GM12878 (cell line): ENCODE data around the gene CNDP2. TPM values are rescaled to one million over a fixed set of nuclear protein-coding genes. Genes with fewer than 3 reads are reported as not detected.

ENCODE experiments used
- ATAC-seq: fragments of 200-7000 bp; cut with Tn5 transposase; 3 replicates; pipeline ENCODE4 v1.9.1; 2020; ENCODE audit warnings: mild to moderate bottlenecking, moderate library complexity
- BruUV-seq: library from RNA; stranded (reverse); fragments of 400-500 nt; replicated peaks from 2 replicates; lab custom pipeline; 2021; lab: Mats Ljungman, UMichigan
- CTCF ChIA-PET: fragments of 300-600 bp; sonication (Branson Sonifier 250); formaldehyde crosslinking; extraction: SDS; loops from one replicate; lab custom pipeline; 2021; ENCODE audit warnings: inconsistent platforms; lab: Yijun Ruan, JAX
- POLR2A ChIA-PET: fragments of 350-600 bp; formaldehyde crosslinking; extraction: SDS; loops from one replicate; lab custom pipeline; 2021; ENCODE audit warnings: inconsistent platforms; lab: Charles Lee
- RAD21 ChIA-PET: fragments of 300-600 bp; sonication (Branson Sonifier 250); formaldehyde crosslinking; loops from one replicate; lab custom pipeline; 2023; ENCODE audit warnings: antibody characterized with exemption; ENCODE audit not compliant: unreplicated experiment; lab: Charles Lee
- SMC1A ChIA-PET: fragments of 300-600 bp; sonication (Branson Sonifier 250); formaldehyde crosslinking; loops from one replicate; lab custom pipeline; 2023; ENCODE audit not compliant: unreplicated experiment, uncharacterized antibody; lab: Charles Lee
- DNase-seq: peaks from one replicate; pipeline ENCODE4 v3.0.0-alpha.2; 2011; ENCODE audit warnings: low read depth, low spot score
- FAIRE-seq: peaks from 3 replicates; lab custom pipeline; 2011; peaks lifted over from hg19 to GRCh38; lab: Jason Lieb, UNC
- H2AFZ ChIP-seq: 2 replicates; pipeline ENCODE4 v1.6.0; 2011; ENCODE audit warnings: low read depth, low read length, control low read depth; ENCODE audit not compliant: control insufficient read depth
- H3K27ac ChIP-seq: 2 replicates; pipeline ENCODE4 v1.5.1; 2011; ENCODE audit warnings: control low read depth; ENCODE audit not compliant: control insufficient read depth, insufficient read depth
- H3K27me3 ChIP-seq, 2 experiments: replicated peaks in 1 of 2; 2 replicates each; pipeline versions ENCODE4 v1.6.0 to v1.6.1; 2011; ENCODE audit warnings: low read length in 1 of 2; ENCODE audit not compliant: control insufficient read depth in 2 of 2, insufficient read depth in 2 of 2
- H3K36me3 ChIP-seq, 2 experiments: 2 replicates each; pipeline ENCODE4 v1.5.1; 2011; ENCODE audit warnings: low read length in 1 of 2; ENCODE audit not compliant: control insufficient read depth in 2 of 2, insufficient read depth in 2 of 2
- H3K4me1 ChIP-seq: 2 replicates; pipeline ENCODE4 v1.6.1; 2011; ENCODE audit warnings: mild to moderate bottlenecking, low read length, moderate library complexity, mixed read lengths; ENCODE audit not compliant: control insufficient read depth, insufficient read depth
- H3K4me2 ChIP-seq: 2 replicates; pipeline ENCODE4 v1.6.0; 2011; ENCODE audit warnings: control low read depth; ENCODE audit not compliant: control insufficient read depth, insufficient read depth
- H3K4me3 ChIP-seq: fragments of 200-600 bp; sonication (generic); 2 replicates; pipeline ENCODE4 v1.5.1; 2016
- H3K79me2 ChIP-seq: 2 replicates; pipeline ENCODE4 v1.6.0; 2011; ENCODE audit warnings: low read length; ENCODE audit not compliant: control insufficient read depth, insufficient read depth
- H3K9ac ChIP-seq: 2 replicates; pipeline ENCODE4 v1.8.0; 2011; ENCODE audit warnings: low read length, control low read depth, mixed read lengths; ENCODE audit not compliant: control insufficient read depth, insufficient read depth
- H3K9me3 ChIP-seq: replicated peaks from 3 replicates; pipeline ENCODE4 v1.5.1; 2011; ENCODE audit warnings: mild to moderate bottlenecking, low read length; ENCODE audit not compliant: control insufficient read depth, insufficient read depth
- H4K20me1 ChIP-seq: 2 replicates; pipeline ENCODE4 v1.6.0; 2011; ENCODE audit not compliant: control insufficient read depth, insufficient read depth
- CHD1 ChIP-seq: IDR thresholded peaks from 2 replicates; pipeline ENCODE4 v1.6.1; 2012; ENCODE audit warnings: low read depth, low read length, improper control_type of control experiment
- E2F4 ChIP-seq: IDR thresholded peaks from 2 replicates; pipeline ENCODE4 v1.6.1; 2012; ENCODE audit warnings: low read depth, low read length, improper control_type of control experiment
- EZH2 ChIP-seq: IDR thresholded peaks from 2 replicates; pipeline ENCODE4 v1.6.1; 2012; ENCODE audit warnings: low read depth, mild to moderate bottlenecking, control low read depth, inconsistent platforms, low read length, borderline replicate concordance; ENCODE audit not compliant: control insufficient read depth
- GATAD2B ChIP-seq: fragments of 450-650 bp; conservative IDR thresholded peaks from 2 replicates; pipeline ENCODE4 v1.6.1; 2017; ENCODE audit warnings: low read depth, mild to moderate bottlenecking, moderate library complexity
- HDAC6 ChIP-seq: fragments of 200-600 bp; sonication (generic); IDR thresholded peaks from one replicate; pipeline ENCODE4 v1.8.0; 2017; ENCODE audit warnings: antibody characterized with exemption; ENCODE audit not compliant: unreplicated experiment
- MAX ChIP-seq: IDR thresholded peaks from 2 replicates; pipeline ENCODE4 v1.6.1; 2012; ENCODE audit warnings: low read depth, low read length, improper control_type of control experiment
- MEF2B ChIP-seq: fragments of 450-650 bp; IDR thresholded peaks from 2 replicates; pipeline ENCODE4 v1.6.1; 2018; ENCODE audit warnings: mild to moderate bottlenecking, moderate library complexity; ENCODE audit not compliant: partially characterized antibody, poor library complexity, severe bottlenecking
- NKRF ChIP-seq: fragments of 450-650 bp; conservative IDR thresholded peaks from 2 replicates; pipeline ENCODE4 v1.6.1; 2017; ENCODE audit warnings: mild to moderate bottlenecking, moderate library complexity
- NR2C1 ChIP-seq: fragments of 450-650 bp; IDR thresholded peaks from 2 replicates; pipeline ENCODE4 v1.6.1; 2017; ENCODE audit warnings: antibody characterized with exemption, mild to moderate bottlenecking, moderate library complexity
- PKNOX1 ChIP-seq: fragments of 450-650 bp; IDR thresholded peaks from 2 replicates; pipeline ENCODE4 v1.6.1; 2016; ENCODE audit warnings: mild to moderate bottlenecking
- RAD21 ChIP-seq: IDR thresholded peaks from 2 replicates; pipeline ENCODE4 v1.6.1; 2011; ENCODE audit warnings: mild to moderate bottlenecking, low read depth, low read length, moderate library complexity; ENCODE audit not compliant: insufficient read depth
- SMC3 ChIP-seq: IDR thresholded peaks from 2 replicates; pipeline ENCODE4 v1.6.1; 2011; ENCODE audit warnings: low read length, improper control_type of control experiment, borderline replicate concordance
- WRNIP1 ChIP-seq: IDR thresholded peaks from 2 replicates; pipeline ENCODE4 v1.6.1; 2011; ENCODE audit warnings: low read depth, low read length, improper control_type of control experiment, borderline replicate concordance
- ZNF592 ChIP-seq: fragments of 450-650 bp; IDR thresholded peaks from 2 replicates; pipeline ENCODE4 v1.6.1; 2017; ENCODE audit warnings: mild to moderate bottlenecking, moderate library complexity
- WGBS: methylation state at CpG from one replicate; pipeline ENCODE4 v1.1.6; 2016; ENCODE audit warnings: low lambda C conversion rate; ENCODE audit not compliant: insufficient replicate concordance, insufficient coverage; ENCODE audit errors: missing lambda C conversion rate; 5-methylcytosine and 5-hydroxymethylcytosine counted together
- in situ Hi-C: fragments of 300-500 bp; cut with MboI; formaldehyde crosslinking; loops from 9 replicates; pipeline ENCODE4 v1.14.3; 2018; ENCODE audit warnings: mixed read lengths
- intact Hi-C: fragments of 100-400 bp; cut with micrococcal nuclease; formaldehyde crosslinking; loops from one replicate; pipeline ENCODE4 v1.14.2; 2022; ENCODE audit not compliant: unreplicated experiment
- polyA plus RNA-seq, 11 experiments: library from polyadenylated mRNA; depleted of rRNA in 4 of 11; unstranded in 6 of 11; stranded (reverse) in 5 of 11; fragments of >200 nt; fragmentation: Nextera tagmentation in 4 of 11; fragmentation: Illumina TruSeq in 1 of 11; extraction: Ambion mirVana in 4 of 11; extraction: Trizol in 1 of 11; gene quantifications; 1 replicate in 1 of 11; 2 replicates in 10 of 11; pipeline versions ENCODE4 v1.2.1 to v1.2.3, GENCODE V29; 2011 to 2016; ENCODE audit warnings: inconsistent platforms in 2 of 11, missing spikeins in 2 of 11, low read depth in 1 of 11
- total RNA-seq, 4 experiments: library from RNA; depleted of rRNA in 3 of 4; stranded (reverse); fragments of >200 nt in 3 of 4; fragmentation: Illumina TruSeq in 1 of 4; extraction: Trizol in 1 of 4; gene quantifications; 2 replicates each; pipeline versions ENCODE4 v1.2.1 to v1.2.3, GENCODE V29; 2013 to 2021

CNDP2 gene
- total and polyA plus RNA-seq, 10 of the 15 experiments (the other 5 are each of a cell fraction or from before 2014, with no cell fraction given), result 63.5 to 213 (median 158) TPM

GRCh38 chr18:74499633-74500032 lies 3.5 kb downstream of the CNDP2 start:
- ChIA-PET SMC1A (interaction anchor here (0.6 to 1.0 kb wide), 2 partner anchors 52 to 53 kb away, joined by 3 read pairs; no protein-coding TSS in a partner anchor), CTCF (interaction anchor here (1.0 to 1.5 kb wide), 4 partner anchors 9 to 99 kb away, joined by 3 to 7 read pairs (median 4); no protein-coding TSS in a partner anchor), RAD21 (interaction anchor here (0.9 to 1.2 kb wide), 2 partner anchors 52 to 121 kb away, joined by 3 to 7 read pairs; no protein-coding TSS in a partner anchor), POLR2A (interaction anchor here (1.3 kb wide), 1 partner anchor 98 kb away, joined by 5 read pairs; the partner anchor contains the start of gene ZNF407)
- Histone ChIP-seq H4K20me1 (no peaks in the 10 kb centered on the region), H3K4me3 (peak overlapping the region; percentile 80), H3K36me3 (peaks cover 5 to 15% of the 10 kb centered on the region in 2 experiments; a peak in 3 of 4 replicates), H3K79me2 (peaks cover 60% of the 10 kb centered on the region), H2AFZ (peak overlapping the region; percentile 83), H3K9me3 (no peaks in the 10 kb centered on the region), H3K27ac (peak overlapping the region; percentile 88), H3K4me2 (peak overlapping the region; percentile 98), H3K9ac (peak overlapping the region; percentile 60), H3K27me3 (no peaks in the 10 kb centered on the region), H3K4me1 (peaks cover 18% of the 10 kb centered on the region)
- no peak for FAIRE-seq
- 13% methylated on average over 9 of the region's 9 CpGs for WGBS
- TSS peak; percentile 24 for BruUV-seq
- DNase-seq, result peak; percentile 37
- in situ Hi-C loops, result loop anchor here (5.0 kb wide), 3 partner anchors 98 to 302 kb away; partner anchors contain the start of gene ZNF407
- intact Hi-C loops, result loop anchor here (5.0 to 10.0 kb wide), 4 partner anchors 207 to 1995 kb away; partner anchors contain the start of genes CYB5A, FBXO15, PTGR3 and TIMM21
- peak; percentile 58 for ATAC-seq
- TF ChIP-seq SMC3 (no peak), HDAC6 (no peak), PKNOX1 (no peak), CHD1 (no peak), ZNF592 (no peak; the same call in 1 of the 2 replicates), E2F4 (no peak), MAX (peak; percentile 53; the same call in 1 of the 2 replicates), NKRF (peak; percentile 52), RAD21 (no peak), EZH2 (no peak), NR2C1 (no peak), GATAD2B (no peak), MEF2B (no peak), WRNIP1 (no peak)
